Fibroblast of pulmonary artery (primary cell): Measurements from ENCODE around the gene RIPK1.
"Not testable (repeated sequence)": the region's sequence is repeated elsewhere in the genome, so short reads cannot be mapped to it uniquely, and the experiment has no call there.

Experiments
- DNase-seq: peaks from one replicate; pipeline ENCODE4 v3.0.0-alpha.2; 2010; ENCODE audit warnings: low read depth
- H3K4me3 ChIP-seq: replicated peaks from 2 replicates; pipeline ENCODE4 v1.5.1; 2011; ENCODE audit warnings: low read depth, mild to moderate bottlenecking, control low read depth, low read length, moderate library complexity
- TF ChIP-seq, protein P1 (sequence below): IDR thresholded peaks from 2 replicates; pipeline ENCODE4 v1.5.1; 2011; ENCODE audit warnings: mild to moderate bottlenecking, control low read depth, low read length, inconsistent platforms; ENCODE audit errors: missing control alignments

The RIPK1 gene

GRCh38 chr6:3063733-3064700, 4.3 kb upstream of the RIPK1 start:
- H3K4me3 ChIP-seq: peak overlapping the region; percentile 74
- peak; percentile 94 for DNase-seq
- TF ChIP-seq, protein P1, sequence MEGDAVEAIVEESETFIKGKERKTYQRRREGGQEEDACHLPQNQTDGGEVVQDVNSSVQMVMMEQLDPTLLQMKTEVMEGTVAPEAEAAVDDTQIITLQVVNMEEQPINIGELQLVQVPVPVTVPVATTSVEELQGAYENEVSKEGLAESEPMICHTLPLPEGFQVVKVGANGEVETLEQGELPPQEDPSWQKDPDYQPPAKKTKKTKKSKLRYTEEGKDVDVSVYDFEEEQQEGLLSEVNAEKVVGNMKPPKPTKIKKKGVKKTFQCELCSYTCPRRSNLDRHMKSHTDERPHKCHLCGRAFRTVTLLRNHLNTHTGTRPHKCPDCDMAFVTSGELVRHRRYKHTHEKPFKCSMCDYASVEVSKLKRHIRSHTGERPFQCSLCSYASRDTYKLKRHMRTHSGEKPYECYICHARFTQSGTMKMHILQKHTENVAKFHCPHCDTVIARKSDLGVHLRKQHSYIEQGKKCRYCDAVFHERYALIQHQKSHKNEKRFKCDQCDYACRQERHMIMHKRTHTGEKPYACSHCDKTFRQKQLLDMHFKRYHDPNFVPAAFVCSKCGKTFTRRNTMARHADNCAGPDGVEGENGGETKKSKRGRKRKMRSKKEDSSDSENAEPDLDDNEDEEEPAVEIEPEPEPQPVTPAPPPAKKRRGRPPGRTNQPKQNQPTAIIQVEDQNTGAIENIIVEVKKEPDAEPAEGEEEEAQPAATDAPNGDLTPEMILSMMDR: no peak

- TF ChIP-seq, protein P1: no peak
- DNase-seq: no peak
- H3K4me3 ChIP-seq: no peak overlapping the region
Observed at GRCh38 chr6:3071568-3071967, 3.3 kb downstream of the RIPK1 start.

DNA sequence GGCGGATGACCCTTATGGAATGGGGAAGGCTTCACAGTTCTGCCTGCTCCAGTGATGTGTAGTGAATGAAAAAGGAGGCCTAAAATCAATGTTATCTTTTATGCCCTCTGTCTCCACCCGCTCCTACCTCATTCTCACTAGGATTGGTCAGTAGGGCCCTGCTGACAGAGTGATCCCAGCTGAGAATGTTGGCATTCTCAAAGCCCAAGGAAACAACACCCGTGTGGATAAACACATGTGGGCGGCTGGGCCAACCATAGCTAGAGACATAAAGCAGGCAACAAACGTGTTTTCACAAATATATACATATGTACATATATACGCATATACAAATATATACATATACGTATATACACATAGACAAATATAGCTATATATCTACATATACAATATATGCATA, 4.5 kb downstream of the RIPK1 start:
- TF ChIP-seq, protein P1: no peak
- DNase-seq: no peak
- H3K4me3 ChIP-seq: no peak overlapping the region

GRCh38 chr6:3073382-3073781, 5.1 kb downstream of the RIPK1 start:
- H3K4me3 ChIP-seq: no peak overlapping the region
- TF ChIP-seq, protein P1: no peak
- no peak for DNase-seq

- no peak for DNase-seq
- TF ChIP-seq, protein P1: no peak
- no peak overlapping the region for H3K4me3 ChIP-seq
Observed at GRCh38 chr6:3075772-3076113, 7.4 kb downstream of the RIPK1 start.

- no peak overlapping the region for H3K4me3 ChIP-seq
- no peak for DNase-seq
- TF ChIP-seq, protein P1: no peak
Observed at GRCh38 chr6:3076320-3076719, 8.0 kb downstream of the RIPK1 start.

DNA sequence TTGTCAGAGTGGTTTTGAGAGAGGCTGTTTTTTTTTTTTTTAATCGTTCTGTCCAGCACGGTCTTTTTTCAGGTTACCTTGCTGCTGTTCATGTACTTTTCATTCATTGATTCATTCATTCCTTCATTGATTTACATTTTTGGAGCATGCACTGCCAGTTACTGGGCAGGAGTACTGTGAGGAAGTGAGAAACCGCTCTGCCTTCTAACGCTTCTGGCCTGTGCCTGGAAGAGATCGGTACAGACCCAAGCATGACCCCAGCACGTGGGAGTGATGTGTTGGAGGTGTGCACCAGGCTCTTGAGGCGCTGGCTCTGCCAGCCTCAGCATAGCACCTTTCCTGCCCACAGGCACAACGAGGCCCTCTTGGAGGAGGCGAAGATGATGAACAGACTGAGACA, 9.1 kb downstream of the RIPK1 start:
- TF ChIP-seq, protein P1: no peak
- no peak overlapping the region for H3K4me3 ChIP-seq
- no peak for DNase-seq

DNA sequence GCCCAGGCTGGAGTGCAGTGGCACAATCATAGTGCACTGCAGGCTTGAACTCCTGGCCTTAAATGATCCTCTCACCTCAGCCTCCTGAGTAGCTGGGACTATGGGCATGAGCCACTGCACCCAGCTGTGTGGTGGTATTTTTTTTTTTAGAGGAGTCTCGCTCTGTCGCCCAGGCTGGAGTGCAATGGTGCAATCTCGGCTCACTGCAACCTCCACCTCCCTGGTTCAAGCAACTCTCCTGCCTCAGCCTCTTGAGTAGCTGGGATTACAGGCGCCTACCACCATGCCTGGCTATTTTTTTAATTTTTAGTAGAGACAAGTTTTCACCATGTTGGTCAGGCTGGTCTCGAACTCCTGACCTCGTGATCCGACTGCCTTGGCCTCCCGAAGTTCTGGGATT, 10.7 kb downstream of the RIPK1 start:
- not testable (repeated sequence) for DNase-seq, H3K4me3 ChIP-seq
